ENCODE results near the gene RIOK1.

Gene RIOK1

DNA sequence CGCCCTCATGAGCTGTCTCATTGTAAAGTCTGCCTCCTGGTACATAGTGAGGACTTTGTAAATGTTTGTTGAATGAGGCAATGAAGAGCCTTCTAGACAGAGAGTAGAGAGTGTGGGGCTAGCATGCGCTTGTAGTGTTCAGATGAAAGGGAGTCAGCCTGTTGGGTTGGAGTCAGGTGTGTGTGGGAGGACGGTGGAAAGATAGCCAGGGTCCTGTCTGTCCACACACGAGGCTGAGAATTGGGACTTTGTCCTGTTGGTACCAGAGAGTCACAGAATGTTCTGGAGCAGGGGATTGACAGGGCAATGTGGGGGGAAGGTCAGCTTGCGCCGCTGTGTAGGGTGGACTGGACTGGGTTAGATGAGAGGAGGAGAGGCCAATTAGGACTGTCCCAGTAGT lies 58.6 kb downstream of the RIOK1 start:
- Histone ChIP-seq H2BK12ac (ENCODE audit: low read length in 2 of 2) (no peak overlapping the region), H2AFZ (ENCODE audit: low read depth, low read length) (no peak overlapping the region), H2BK15ac (ENCODE audit: low read depth, poor library complexity, severe bottlenecking) (no peak overlapping the region), H4K8ac (ENCODE audit: low read length) (no peak overlapping the region), H2AK5ac (ENCODE audit: low read length, severe bottlenecking) (peak overlapping the region; percentile 2), H4K91ac (ENCODE audit: low read length) (no peak overlapping the region), H3K27me3 (ENCODE audit: control insufficient read depth in 1 of 2, insufficient read depth in 1 of 2, low read length in 2 of 2) (no peaks in the 10 kb centered on the region), H3K14ac (ENCODE audit: low read length in 2 of 2) (no peak overlapping the region), H3K79me1 (replicated peaks; ENCODE audit: low read length, poor library complexity, severe bottlenecking) (no peaks in the 10 kb centered on the region), H3K4me3 (ENCODE audit: insufficient read depth in 1 of 2, low read depth in 1 of 2, low read length in 2 of 2) (no peak overlapping the region), H3K9me3 (ENCODE audit: control insufficient read depth, low read length) (no peaks in the 10 kb centered on the region), H2BK120ac (ENCODE audit: low read depth, low read length) (no peak overlapping the region), H3K4ac (ENCODE audit: low read depth in 1 of 2, low read length in 2 of 2) (no peak overlapping the region), H2BK5ac (ENCODE audit: low read depth, low read length, poor library complexity, severe bottlenecking) (no peak overlapping the region), H3K9ac (ENCODE audit: low read length) (no peak overlapping the region), H3K27ac (ENCODE audit: low read length, poor library complexity, severe bottlenecking) (no peak overlapping the region), H3K23ac (ENCODE audit: low read length in 2 of 2) (peak overlapping the region in 1 of 2 experiments; percentile 5), H3K36me3 (ENCODE audit: control insufficient read depth in 1 of 2, insufficient read depth in 2 of 2, low read depth in 1 of 2, low read length in 2 of 2) (no peaks in the 10 kb centered on the region), H3K4me2 (ENCODE audit: low read length, poor library complexity, severe bottlenecking) (no peak overlapping the region), H3K4me1 (ENCODE audit: control insufficient read depth, insufficient read depth, low read depth, low read length) (peaks cover 16% of the 10 kb centered on the region), H3K18ac (ENCODE audit: low read depth in 1 of 2, low read length in 2 of 2) (no peak overlapping the region)
- DNase-seq: no peak
- 94% methylated on average over 6 of the region's 6 CpGs for WGBS

DNA sequence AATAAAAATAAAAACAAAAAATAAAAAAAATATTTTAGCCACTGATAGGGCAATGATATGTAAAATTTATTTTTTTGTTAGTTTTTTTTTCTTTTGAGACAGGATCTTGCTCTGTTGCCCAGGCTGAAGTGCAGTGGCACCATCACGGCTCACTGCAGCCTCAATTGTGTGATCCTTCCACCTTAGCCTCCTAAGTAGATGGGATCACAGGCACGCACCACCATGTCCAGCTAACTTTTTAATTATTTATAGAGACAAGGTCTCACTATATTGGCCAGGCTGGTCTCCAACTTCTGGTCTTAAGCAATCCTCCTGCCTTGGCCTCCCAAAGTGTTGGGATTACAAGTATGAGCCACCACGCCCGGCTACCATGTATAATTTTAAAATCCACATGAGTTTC lies 59.4 kb downstream of the RIOK1 start:
- Histone ChIP-seq H3K9ac (ENCODE audit: low read length) (no peak overlapping the region), H3K4me1 (ENCODE audit: control insufficient read depth, insufficient read depth, low read depth, low read length) (peaks cover 16% of the 10 kb centered on the region), H3K27me3 (ENCODE audit: control insufficient read depth in 1 of 2, insufficient read depth in 1 of 2, low read length in 2 of 2) (no peaks in the 10 kb centered on the region), H2BK15ac (ENCODE audit: low read depth, poor library complexity, severe bottlenecking) (peak overlapping the region; percentile 41), H3K4me2 (ENCODE audit: low read length, poor library complexity, severe bottlenecking) (no peak overlapping the region), H3K4me3 (ENCODE audit: insufficient read depth in 1 of 2, low read depth in 1 of 2, low read length in 2 of 2) (no peak overlapping the region), H2AK5ac (ENCODE audit: low read length, severe bottlenecking) (no peak overlapping the region), H3K14ac (ENCODE audit: low read length in 2 of 2) (no peak overlapping the region), H3K23ac (ENCODE audit: low read length in 2 of 2) (no peak overlapping the region), H4K91ac (ENCODE audit: low read length) (no peak overlapping the region), H2BK5ac (ENCODE audit: low read depth, low read length, poor library complexity, severe bottlenecking) (no peak overlapping the region), H3K27ac (ENCODE audit: low read length, poor library complexity, severe bottlenecking) (no peak overlapping the region), H2AFZ (ENCODE audit: low read depth, low read length) (no peak overlapping the region), H3K9me3 (ENCODE audit: control insufficient read depth, low read length) (no peaks in the 10 kb centered on the region), H2BK12ac (ENCODE audit: low read length in 2 of 2) (no peak overlapping the region), H3K4ac (ENCODE audit: low read depth in 1 of 2, low read length in 2 of 2) (no peak overlapping the region), H3K36me3 (ENCODE audit: control insufficient read depth in 1 of 2, insufficient read depth in 2 of 2, low read depth in 1 of 2, low read length in 2 of 2) (no peaks in the 10 kb centered on the region), H3K18ac (ENCODE audit: low read depth in 1 of 2, low read length in 2 of 2) (no peak overlapping the region), H3K79me1 (replicated peaks; ENCODE audit: low read length, poor library complexity, severe bottlenecking) (no peaks in the 10 kb centered on the region), H4K8ac (ENCODE audit: low read length) (no peak overlapping the region), H2BK120ac (ENCODE audit: low read depth, low read length) (no peak overlapping the region)
- WGBS: 71% methylated on average over 4 of the region's 4 CpGs
- no peak for DNase-seq

GRCh38 chr6:7451326-7451725 lies 61.7 kb downstream of the RIOK1 start:
- no peak overlapping the region for H4K8ac ChIP-seq (ENCODE audit: low read length)
- no peak overlapping the region for H3K18ac ChIP-seq (ENCODE audit: low read depth in 1 of 2, low read length in 2 of 2)
- H3K23ac ChIP-seq (ENCODE audit: low read length in 2 of 2): no peak overlapping the region
- DNase-seq: no peak
- H2AFZ ChIP-seq (ENCODE audit: low read depth, low read length): no peak overlapping the region
- H3K4me1 ChIP-seq (ENCODE audit: control insufficient read depth, insufficient read depth, low read depth, low read length): peaks cover 6% of the 10 kb centered on the region
- H2BK5ac ChIP-seq (ENCODE audit: low read depth, low read length, poor library complexity, severe bottlenecking): no peak overlapping the region
- no peaks in the 10 kb centered on the region for H3K27me3 ChIP-seq (ENCODE audit: control insufficient read depth in 1 of 2, insufficient read depth in 1 of 2, low read length in 2 of 2)
- no peaks in the 10 kb centered on the region for H3K9me3 ChIP-seq (ENCODE audit: control insufficient read depth, low read length)
- no peak overlapping the region for H2AK5ac ChIP-seq (ENCODE audit: low read length, severe bottlenecking)
- H3K27ac ChIP-seq (ENCODE audit: low read length, poor library complexity, severe bottlenecking): no peak overlapping the region
- 67% methylated on average over 3 of the region's 4 CpGs for WGBS
- no peak overlapping the region for H3K4me3 ChIP-seq (ENCODE audit: insufficient read depth in 1 of 2, low read depth in 1 of 2, low read length in 2 of 2)
- H3K4me2 ChIP-seq (ENCODE audit: low read length, poor library complexity, severe bottlenecking): no peak overlapping the region
- H2BK15ac ChIP-seq (ENCODE audit: low read depth, poor library complexity, severe bottlenecking): no peak overlapping the region
- no peak overlapping the region for H3K4ac ChIP-seq (ENCODE audit: low read depth in 1 of 2, low read length in 2 of 2)
- no peak overlapping the region for H2BK120ac ChIP-seq (ENCODE audit: low read depth, low read length)
- H3K9ac ChIP-seq (ENCODE audit: low read length): no peak overlapping the region
- H2BK12ac ChIP-seq (ENCODE audit: low read length in 2 of 2): no peak overlapping the region
- no peak overlapping the region for H3K14ac ChIP-seq (ENCODE audit: low read length in 2 of 2)
- H3K79me1 ChIP-seq (replicated peaks; ENCODE audit: low read length, poor library complexity, severe bottlenecking): no peaks in the 10 kb centered on the region
- no peak overlapping the region for H4K91ac ChIP-seq (ENCODE audit: low read length)
- H3K36me3 ChIP-seq (ENCODE audit: control insufficient read depth in 1 of 2, insufficient read depth in 2 of 2, low read depth in 1 of 2, low read length in 2 of 2): no peaks in the 10 kb centered on the region

- H2BK12ac ChIP-seq (ENCODE audit: low read length in 2 of 2): no peak overlapping the region
- no peak overlapping the region for H3K9ac ChIP-seq (ENCODE audit: low read length)
- H2AK5ac ChIP-seq (ENCODE audit: low read length, severe bottlenecking): no peak overlapping the region
- no peak overlapping the region for H3K4me3 ChIP-seq (ENCODE audit: insufficient read depth in 1 of 2, low read depth in 1 of 2, low read length in 2 of 2)
- H4K91ac ChIP-seq (ENCODE audit: low read length): no peak overlapping the region
- no peak overlapping the region for H3K4ac ChIP-seq (ENCODE audit: low read depth in 1 of 2, low read length in 2 of 2)
- no peak overlapping the region for H2BK5ac ChIP-seq (ENCODE audit: low read depth, low read length, poor library complexity, severe bottlenecking)
- no peak overlapping the region for H4K8ac ChIP-seq (ENCODE audit: low read length)
- no peak overlapping the region for H3K23ac ChIP-seq (ENCODE audit: low read length in 2 of 2)
- H3K14ac ChIP-seq (ENCODE audit: low read length in 2 of 2): peak overlapping the region in 1 of 2 experiments; percentile 51
- no peak overlapping the region for H3K4me2 ChIP-seq (ENCODE audit: low read length, poor library complexity, severe bottlenecking)
- H3K27me3 ChIP-seq (ENCODE audit: control insufficient read depth in 1 of 2, insufficient read depth in 1 of 2, low read length in 2 of 2): no peaks in the 10 kb centered on the region
- H2AFZ ChIP-seq (ENCODE audit: low read depth, low read length): no peak overlapping the region
- no peaks in the 10 kb centered on the region for H3K36me3 ChIP-seq (ENCODE audit: control insufficient read depth in 1 of 2, insufficient read depth in 2 of 2, low read depth in 1 of 2, low read length in 2 of 2)
- no peaks in the 10 kb centered on the region for H3K4me1 ChIP-seq (ENCODE audit: control insufficient read depth, insufficient read depth, low read depth, low read length)
- H2BK15ac ChIP-seq (ENCODE audit: low read depth, poor library complexity, severe bottlenecking): no peak overlapping the region
- no peak overlapping the region for H2BK120ac ChIP-seq (ENCODE audit: low read depth, low read length)
- H3K18ac ChIP-seq (ENCODE audit: low read depth in 1 of 2, low read length in 2 of 2): no peak overlapping the region
- no peaks in the 10 kb centered on the region for H3K9me3 ChIP-seq (ENCODE audit: control insufficient read depth, low read length)
- DNase-seq: no peak
- no peak overlapping the region for H3K27ac ChIP-seq (ENCODE audit: low read length, poor library complexity, severe bottlenecking)
- no peaks in the 10 kb centered on the region for H3K79me1 ChIP-seq (replicated peaks; ENCODE audit: low read length, poor library complexity, severe bottlenecking)
- WGBS: 62% methylated on average over 6 of the region's 6 CpGs
These were observed 63.3 kb downstream of the RIOK1 start for GRCh38 chr6:7452898-7453297.
